ENCODE results near the gene ADARB2. TPM values are rescaled to one million over a fixed set of nuclear protein-coding genes. Genes with fewer than 3 reads are reported as not detected.

The ADARB2 gene
- total RNA-seq, 8 experiments from 2014 or later: 0.13 to 2.6 (median 1.5) TPM

DNA sequence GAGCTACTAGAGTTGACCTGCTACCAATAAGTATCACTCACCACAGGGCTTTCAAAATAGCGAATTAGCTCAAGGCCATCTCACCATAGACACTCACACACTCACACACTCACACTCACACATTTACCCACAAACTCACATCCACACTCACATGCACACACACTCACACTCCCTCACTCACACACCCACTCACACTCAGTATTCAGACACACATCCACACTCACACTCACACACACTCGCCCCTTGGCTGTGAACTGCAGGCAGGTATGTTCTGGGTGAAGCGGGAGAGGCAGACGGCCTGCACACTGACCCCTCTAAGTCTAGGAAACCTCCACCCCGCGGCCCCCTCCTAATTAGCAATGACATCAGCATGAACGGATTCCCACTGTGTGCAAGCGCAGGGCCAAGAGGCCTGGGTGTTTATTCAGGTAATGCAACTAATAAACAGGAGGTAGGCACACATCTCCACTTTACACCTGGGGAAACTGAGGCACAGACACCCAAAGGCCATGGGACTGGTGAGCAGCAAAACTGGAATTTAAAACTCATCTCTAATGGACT, 94.6 kb downstream of the ADARB2 start:
- WGBS, 10 experiments: 0 to 92% (median 78%) methylated on average over 1 to 7 of the region's 8 CpGs; no CpG with 5 or more reads in 3 of the 10 experiments
- H3K4me3 ChIP-seq: no peak overlapping the region
- no peak for ATAC-seq (replicated peaks in 6 of 8)
- no peak overlapping the region for H3K27ac ChIP-seq
- peaks cover 28 to 44% of the 10 kb centered on the region in 2 donors for H3K4me1 ChIP-seq (replicated peaks in 1 of 2)
- in situ Hi-C loops (cut with MboI; ENCODE audit: low pct_unique_long_range_greater_than_20kb in 2 of 9, low sequenced_read_pairs in 9 of 9, unreplicated experiment in 9 of 9): no loop called here

DNA sequence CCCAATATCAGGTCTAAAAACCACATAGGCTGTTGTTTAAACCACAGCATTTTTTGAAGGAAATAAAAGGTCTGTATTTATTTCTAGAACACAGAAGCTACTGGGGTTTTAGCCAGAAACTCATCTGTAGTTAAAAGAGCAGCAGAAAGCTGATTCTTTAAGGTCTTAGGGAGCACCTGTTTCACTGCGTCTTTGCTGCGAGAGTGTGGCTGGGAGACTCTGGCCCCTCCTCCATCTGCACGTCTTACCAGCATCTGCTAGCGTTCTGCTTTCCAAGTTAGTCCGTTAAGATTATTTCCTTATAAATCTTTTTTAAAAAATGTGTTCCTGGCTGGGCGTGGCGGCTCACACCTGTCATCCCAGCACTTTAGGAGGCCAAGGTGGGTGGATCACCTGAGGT, 95.9 kb downstream of the ADARB2 start:
- Histone ChIP-seq H3K4me3 (no peak overlapping the region), H3K27ac (no peak overlapping the region), H3K4me1 (replicated peaks in 1 of 2) (peaks cover 28 to 38% of the 10 kb centered on the region in 2 donors)
- WGBS, 10 experiments: 0 to 100% (median 30%) methylated on average over 1 to 5 of the region's 7 CpGs; no CpG with 5 or more reads in 1 of the 10 experiments
- in situ Hi-C loops (cut with MboI; ENCODE audit: low pct_unique_long_range_greater_than_20kb in 2 of 9, low sequenced_read_pairs in 9 of 9, unreplicated experiment in 9 of 9): no loop called here
- no peak for ATAC-seq (replicated peaks in 6 of 8)

DNA sequence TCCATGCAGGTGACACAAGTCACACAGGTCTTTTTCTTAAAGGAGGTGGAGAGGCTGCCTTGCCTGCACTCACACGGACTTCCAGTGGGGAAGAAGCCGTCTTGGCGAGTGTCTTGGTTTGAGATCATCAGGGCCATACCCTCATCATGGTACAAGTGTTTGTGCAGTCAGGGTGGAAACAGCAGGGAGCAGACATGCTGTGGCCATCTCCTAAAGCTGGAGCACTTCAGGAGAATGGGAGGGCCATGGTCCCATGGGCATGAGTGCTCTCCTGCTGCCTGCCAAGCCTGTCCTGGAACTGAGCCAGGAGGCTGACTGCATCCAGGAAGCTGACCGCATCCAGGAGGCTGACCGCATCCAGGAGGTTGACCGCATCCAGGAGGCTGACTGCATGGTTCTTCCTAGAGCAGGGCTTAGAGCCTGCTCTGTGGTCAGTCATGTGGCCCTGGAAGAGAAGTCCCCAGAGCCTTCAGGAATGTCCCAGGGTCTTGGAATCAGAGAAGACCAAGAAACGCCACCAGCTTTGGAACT, 98.4 kb downstream of the ADARB2 start:
- no peak overlapping the region for H3K27ac ChIP-seq
- ATAC-seq (replicated peaks in 6 of 8): peak in 3 of 8 experiments; percentile 19 to 67 (median 64)
- 6 to 93% (median 20%) methylated on average over 1 to 4 of the region's 7 CpGs; no CpG with 5 or more reads in 5 of the 10 experiments for WGBS, 10 experiments
- no peak overlapping the region for H3K4me3 ChIP-seq
- in situ Hi-C loops (cut with MboI; ENCODE audit: low pct_unique_long_range_greater_than_20kb in 2 of 9, low sequenced_read_pairs in 9 of 9, unreplicated experiment in 9 of 9): no loop called here
- peaks cover 10 to 14% of the 10 kb centered on the region in 2 donors for H3K4me1 ChIP-seq (replicated peaks in 1 of 2)

DNA sequence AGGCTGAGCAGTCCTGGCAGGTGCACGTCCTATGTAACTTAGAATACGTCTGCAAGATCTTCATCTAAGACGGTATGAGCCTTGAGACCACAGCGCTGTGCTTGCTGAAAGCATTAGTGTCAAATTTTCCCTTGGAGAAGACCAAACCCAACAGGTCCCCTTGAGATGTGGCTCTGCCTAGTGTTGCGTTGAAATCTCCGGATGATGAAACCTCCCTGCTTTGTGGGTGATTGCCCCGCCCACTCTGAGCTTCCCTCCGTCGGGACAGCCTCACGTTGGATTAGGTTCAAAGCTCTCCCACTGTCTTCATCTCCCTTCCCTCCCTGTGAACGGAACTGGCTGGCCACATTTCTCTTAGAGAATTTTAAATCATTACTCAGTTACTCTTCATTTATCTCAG, 102.0 kb downstream of the ADARB2 start:
- in situ Hi-C loops (cut with MboI; ENCODE audit: low pct_unique_long_range_greater_than_20kb in 2 of 9, low sequenced_read_pairs in 9 of 9, unreplicated experiment in 9 of 9): no loop called here
- peaks cover 1% of the 10 kb centered on the region in 2 donors for H3K4me1 ChIP-seq (replicated peaks in 1 of 2)
- no peak overlapping the region for H3K27ac ChIP-seq
- peak in 2 of 8 experiments; percentile 48 to 58 for ATAC-seq (replicated peaks in 6 of 8)
- no peak overlapping the region for H3K4me3 ChIP-seq
- 0 to 95% (median 64%) methylated on average over 1 to 11 of the region's 11 CpGs; no CpG with 5 or more reads in 1 of the 10 experiments for WGBS, 10 experiments

DNA sequence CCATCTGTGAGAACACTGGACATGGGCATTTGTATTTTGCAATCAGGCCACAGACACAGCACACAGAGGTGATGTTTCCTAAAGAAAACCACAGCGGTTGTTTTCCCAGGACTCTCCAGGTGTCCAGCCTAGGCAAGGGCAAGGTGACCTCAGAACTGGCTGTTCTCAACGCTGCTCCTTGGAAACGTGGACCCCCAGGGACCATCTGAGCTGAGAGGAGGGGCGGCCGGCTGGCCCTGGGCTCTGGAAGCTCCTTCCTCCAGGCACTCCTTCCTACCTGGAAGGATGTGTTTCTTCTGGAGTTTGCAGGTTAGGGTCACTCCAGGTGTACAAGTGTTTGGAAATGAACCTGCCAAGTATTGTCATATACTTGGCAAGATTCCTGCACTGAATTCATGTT, 103.1 kb downstream of the ADARB2 start:
- 20 to 100% (median 92%) methylated on average over 1 to 5 of the region's 5 CpGs; no CpG with 5 or more reads in 6 of the 10 experiments for WGBS, 10 experiments
- in situ Hi-C loops (cut with MboI; ENCODE audit: low pct_unique_long_range_greater_than_20kb in 2 of 9, low sequenced_read_pairs in 9 of 9, unreplicated experiment in 9 of 9): no loop called here
- Histone ChIP-seq H3K27ac (no peak overlapping the region), H3K4me3 (no peak overlapping the region), H3K4me1 (replicated peaks in 1 of 2) (peaks cover 10 to 12% of the 10 kb centered on the region in 2 donors)
- ATAC-seq (replicated peaks in 6 of 8): no peak

DNA sequence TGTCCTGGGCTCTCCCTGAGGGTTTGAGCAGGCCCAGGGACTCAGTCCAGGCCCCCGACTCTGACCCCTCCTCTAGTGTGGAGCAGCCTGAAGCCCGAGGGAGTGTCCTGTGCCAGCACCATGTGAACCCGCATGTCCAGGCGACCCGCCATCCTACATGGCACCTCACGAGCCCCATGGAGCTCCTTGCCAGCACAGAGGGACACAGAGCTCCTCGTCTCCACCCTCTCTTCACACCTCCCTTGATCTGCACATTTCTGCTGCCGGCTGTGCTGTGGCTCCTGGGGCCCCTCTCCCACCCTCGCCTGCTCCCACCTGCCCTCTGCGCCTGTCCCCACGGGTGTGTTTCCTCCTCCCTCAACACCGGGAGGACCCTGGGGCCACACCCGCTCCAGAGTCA, 103.5 kb downstream of the ADARB2 start:
- WGBS, 10 experiments: 12 to 100% (median 92%) methylated on average over 1 to 9 of the region's 13 CpGs; no CpG with 5 or more reads in 3 of the 10 experiments
- Histone ChIP-seq H3K4me1 (replicated peaks in 1 of 2) (peaks cover 10 to 15% of the 10 kb centered on the region in 2 donors), H3K27ac (no peak overlapping the region), H3K4me3 (no peak overlapping the region)
- no peak for ATAC-seq (replicated peaks in 6 of 8)
- in situ Hi-C loops (cut with MboI; ENCODE audit: low pct_unique_long_range_greater_than_20kb in 2 of 9, low sequenced_read_pairs in 9 of 9, unreplicated experiment in 9 of 9): no loop called here

DNA sequence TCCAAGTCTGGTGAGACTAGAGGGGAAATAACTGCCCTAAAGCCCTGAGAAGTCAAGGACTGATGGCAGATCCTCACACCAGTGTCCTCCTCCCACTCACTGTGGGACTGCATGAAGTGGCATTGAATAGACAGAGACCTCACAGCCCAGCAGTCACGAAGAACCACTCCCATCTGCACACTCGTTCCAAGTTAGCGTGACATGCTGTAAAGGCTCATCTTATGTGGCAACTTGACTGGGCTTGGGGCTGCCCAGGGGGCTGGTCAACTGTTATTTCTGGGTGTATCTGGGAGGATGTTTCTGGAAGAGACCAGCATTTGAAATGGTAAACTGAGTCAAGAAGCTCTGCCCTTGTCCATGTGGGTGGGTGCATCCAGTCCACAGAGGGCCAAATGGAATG, 104.7 kb downstream of the ADARB2 start:
- H3K27ac ChIP-seq: no peak overlapping the region
- no peak overlapping the region for H3K4me3 ChIP-seq
- peaks cover 10 to 15% of the 10 kb centered on the region in 2 donors for H3K4me1 ChIP-seq (replicated peaks in 1 of 2)
- no peak for ATAC-seq (replicated peaks in 6 of 8)
- 71% methylated on average over 2 of the region's 3 CpGs; no CpG with 5 or more reads in 9 of the 10 experiments for WGBS, 10 experiments
- in situ Hi-C loops (cut with MboI; ENCODE audit: low pct_unique_long_range_greater_than_20kb in 2 of 9, low sequenced_read_pairs in 9 of 9, unreplicated experiment in 9 of 9): no loop called here

DNA sequence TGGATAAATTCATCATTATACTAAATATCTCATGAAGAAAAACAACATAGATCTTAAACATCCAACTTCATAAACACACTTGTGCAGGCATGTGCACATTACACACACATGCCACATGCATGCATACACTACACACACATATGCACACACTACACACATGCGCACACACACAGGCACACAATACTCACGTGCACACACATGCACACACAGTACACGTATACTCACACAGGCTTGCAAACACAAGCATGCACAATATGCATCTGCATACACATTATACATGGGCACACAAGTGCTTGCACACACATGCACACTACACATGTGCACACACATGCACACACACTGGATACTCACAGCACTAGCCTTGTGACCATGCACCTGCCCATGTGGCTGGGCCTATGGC, 105.2 kb downstream of the ADARB2 start:
- in situ Hi-C loops (cut with MboI; ENCODE audit: low pct_unique_long_range_greater_than_20kb in 2 of 9, low sequenced_read_pairs in 9 of 9, unreplicated experiment in 9 of 9): no loop called here
- WGBS, 10 experiments: 39 to 100% (median 95%) methylated on average over 2 to 3 of the region's 3 CpGs; no CpG with 5 or more reads in 5 of the 10 experiments
- no peak for ATAC-seq (replicated peaks in 6 of 8)
- Histone ChIP-seq H3K4me3 (no peak overlapping the region), H3K4me1 (replicated peaks in 1 of 2) (peaks cover 10 to 15% of the 10 kb centered on the region in 2 donors), H3K27ac (no peak overlapping the region)

DNA sequence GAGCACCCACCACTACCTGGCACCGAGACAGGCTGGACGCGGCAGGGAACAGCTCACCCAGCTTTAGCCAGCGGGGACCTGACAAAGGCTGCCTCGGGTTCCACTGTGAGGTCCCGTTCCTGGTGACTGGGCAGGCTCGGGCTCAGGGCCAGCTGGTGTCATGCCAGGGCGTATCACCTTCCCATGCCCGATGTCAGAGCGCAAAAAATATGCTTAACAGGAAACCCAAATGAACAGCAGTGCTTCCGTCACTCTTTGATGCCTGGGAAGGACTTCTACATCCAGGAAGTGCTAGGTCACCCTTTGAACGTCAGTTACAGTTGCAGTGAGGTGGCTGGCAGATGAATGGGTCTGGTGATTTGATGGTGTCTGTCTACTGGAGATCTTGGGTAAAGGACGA, 106.0 kb downstream of the ADARB2 start:
- Histone ChIP-seq H3K4me1 (replicated peaks in 1 of 2) (peaks cover 10 to 19% of the 10 kb centered on the region in 2 donors), H3K27ac (no peak overlapping the region), H3K4me3 (no peak overlapping the region)
- ATAC-seq (replicated peaks in 6 of 8): no peak
- 0 to 100% (median 28%) methylated on average over 1 to 8 of the region's 13 CpGs; no CpG with 5 or more reads in 3 of the 10 experiments for WGBS, 10 experiments
- in situ Hi-C loops (cut with MboI; ENCODE audit: low pct_unique_long_range_greater_than_20kb in 2 of 9, low sequenced_read_pairs in 9 of 9, unreplicated experiment in 9 of 9): no loop called here

DNA sequence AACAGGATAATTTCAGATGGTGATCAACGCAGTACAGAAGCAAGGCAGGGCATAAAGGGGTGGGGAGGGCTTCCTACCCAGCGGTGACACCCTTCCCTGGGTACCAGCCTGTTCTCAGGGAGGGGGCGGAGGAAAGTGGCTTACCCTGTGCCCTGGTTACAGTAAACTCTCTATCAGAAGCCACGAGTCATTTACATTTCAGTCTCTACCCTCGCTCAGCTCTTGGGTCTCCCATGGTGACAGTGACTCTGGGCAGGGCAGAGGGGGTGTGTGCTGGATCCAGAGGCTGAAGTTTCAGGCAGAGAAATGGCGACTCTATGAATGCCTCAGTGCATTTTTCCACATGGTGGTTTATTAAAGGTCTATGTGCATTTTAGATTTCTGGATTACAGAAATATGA, 107.0 kb downstream of the ADARB2 start:
- no peak overlapping the region for H3K4me3 ChIP-seq
- in situ Hi-C loops (cut with MboI; ENCODE audit: low pct_unique_long_range_greater_than_20kb in 2 of 9, low sequenced_read_pairs in 9 of 9, unreplicated experiment in 9 of 9): no loop called here
- no peak overlapping the region for H3K27ac ChIP-seq
- WGBS, 10 experiments: 24 to 100% (median 44%) methylated on average over 1 to 3 of the region's 6 CpGs; no CpG with 5 or more reads in 5 of the 10 experiments
- H3K4me1 ChIP-seq (replicated peaks in 1 of 2): peaks cover 10 to 19% of the 10 kb centered on the region in 2 donors
- peak in 5 of 8 experiments; percentile 57 to 89 (median 80) for ATAC-seq (replicated peaks in 6 of 8)

DNA sequence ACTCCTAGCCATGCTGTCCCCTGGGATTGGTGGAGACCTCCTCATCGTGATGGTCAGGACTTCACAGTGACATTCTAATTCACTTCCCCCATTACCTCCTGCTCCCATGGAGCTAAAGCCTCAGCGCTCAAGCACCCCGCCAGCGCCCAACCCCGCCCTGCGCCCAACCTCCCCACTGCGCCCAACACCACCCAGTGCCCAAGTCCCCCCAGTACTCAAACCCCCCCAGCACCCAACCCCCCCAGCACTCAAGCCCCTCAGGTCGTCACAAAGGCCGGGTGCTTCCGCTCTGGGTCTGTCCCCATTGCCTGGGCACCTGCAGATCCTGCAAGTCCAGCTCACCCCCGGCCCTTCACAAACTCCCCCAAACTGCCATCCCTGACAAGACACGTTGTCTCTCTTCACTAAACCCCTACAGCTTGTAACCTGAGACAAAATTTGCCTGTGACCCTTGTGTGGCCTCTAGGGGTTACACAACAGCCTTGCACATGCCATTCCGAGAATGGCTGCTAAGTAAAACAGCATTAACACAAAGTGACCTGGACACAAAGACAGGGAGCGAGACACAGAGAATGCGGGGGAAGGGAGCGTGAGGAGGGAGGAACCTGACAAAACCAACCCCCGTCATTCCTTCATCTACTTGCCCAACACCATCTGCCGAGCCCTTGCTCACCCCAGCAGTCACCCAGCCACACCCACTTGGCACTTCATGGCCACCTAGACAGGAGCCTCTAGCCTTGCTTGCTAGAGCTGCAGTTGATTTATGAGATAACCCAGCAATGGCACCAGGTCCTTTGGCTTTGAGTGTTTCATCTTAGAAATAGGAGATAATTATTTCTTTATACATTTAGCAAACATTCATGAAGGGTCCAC, 107.8 kb downstream of the ADARB2 start:
- Histone ChIP-seq H3K4me3 (no peak overlapping the region), H3K4me1 (replicated peaks in 1 of 2) (peaks cover 10 to 19% of the 10 kb centered on the region in 2 donors), H3K27ac (no peak overlapping the region)
- in situ Hi-C loops (cut with MboI; ENCODE audit: low pct_unique_long_range_greater_than_20kb in 2 of 9, low sequenced_read_pairs in 9 of 9, unreplicated experiment in 9 of 9): no loop called here
- peak in 5 of 8 experiments; percentile 35 to 74 (median 68) for ATAC-seq (replicated peaks in 6 of 8)
- WGBS, 10 experiments: 0 to 90% (median 48%) methylated on average over 1 to 4 of the region's 18 CpGs; no CpG with 5 or more reads in 4 of the 10 experiments

DNA sequence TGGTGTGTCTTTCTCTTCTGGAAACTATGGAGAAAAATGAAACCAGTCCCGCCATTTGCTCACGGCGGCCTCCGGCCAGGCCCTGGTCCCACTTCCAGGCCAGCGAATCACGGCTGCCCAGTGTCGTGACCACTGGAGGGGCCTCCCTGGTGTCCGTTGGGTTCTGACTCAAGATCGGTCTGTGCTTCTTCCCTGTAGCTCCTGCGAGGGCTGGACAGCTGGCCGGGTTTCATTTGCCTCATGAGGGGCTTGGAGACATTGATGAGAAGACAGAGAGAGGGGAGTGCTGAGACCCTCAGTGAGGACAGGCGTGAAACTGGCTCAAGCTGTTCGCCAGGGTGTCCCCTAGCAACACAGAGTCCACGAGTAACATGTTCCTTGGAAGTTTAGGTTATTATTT, 108.6 kb downstream of the ADARB2 start:
- in situ Hi-C loops (cut with MboI; ENCODE audit: low pct_unique_long_range_greater_than_20kb in 2 of 9, low sequenced_read_pairs in 9 of 9, unreplicated experiment in 9 of 9): no loop called here
- WGBS, 10 experiments: 20 to 100% (median 63%) methylated on average over 2 to 11 of the region's 14 CpGs; no CpG with 5 or more reads in 3 of the 10 experiments
- ATAC-seq (replicated peaks in 6 of 8): no peak

DNA sequence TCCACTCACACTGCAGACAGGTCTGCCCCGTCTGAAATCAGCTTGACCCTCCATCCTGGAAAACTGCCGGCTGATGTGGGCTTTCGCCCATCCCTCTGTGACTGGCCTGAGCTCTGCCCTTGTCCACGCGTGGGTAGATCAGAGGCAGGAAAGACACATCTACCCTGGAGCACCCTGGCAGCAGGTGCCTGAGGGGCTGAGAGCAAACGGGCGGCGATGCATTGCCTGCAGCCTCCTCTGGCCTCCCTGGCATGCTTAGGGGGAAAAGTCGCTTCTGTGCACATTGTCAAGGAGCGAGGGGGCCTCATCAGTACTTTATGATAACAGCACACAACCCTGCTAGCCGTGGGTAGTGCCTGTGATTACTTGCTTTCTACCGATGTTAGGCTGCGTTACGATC, 109.4 kb downstream of the ADARB2 start:
- Histone ChIP-seq H3K4me3 (no peak overlapping the region), H3K4me1 (replicated peaks in 1 of 2) (peaks cover 10 to 19% of the 10 kb centered on the region in 2 donors), H3K27ac (no peak overlapping the region)
- no peak for ATAC-seq (replicated peaks in 6 of 8)
- in situ Hi-C loops (cut with MboI; ENCODE audit: low pct_unique_long_range_greater_than_20kb in 2 of 9, low sequenced_read_pairs in 9 of 9, unreplicated experiment in 9 of 9): no loop called here
- 0 to 100% (median 82%) methylated on average over 1 to 5 of the region's 14 CpGs; no CpG with 5 or more reads in 4 of the 10 experiments for WGBS, 10 experiments

More for the DNA sequence above, 108.6 kb downstream of the ADARB2 start:
- Histone ChIP-seq H3K27ac (no peak overlapping the region), H3K4me1 (replicated peaks in 1 of 2) (peaks cover 10 to 19% of the 10 kb centered on the region in 2 donors), H3K4me3 (no peak overlapping the region)
